A549 (cell line): Measurements from ENCODE around the gene PSMD5.

Experiments
- CBX8 ChIP-seq: fragments of 200-600 bp; sonication (generic); IDR thresholded peaks from 2 replicates; pipeline ENCODE4 v1.6.1; 2016
- EP300 ChIP-seq, 2 experiments: fragments of >200 bp; sonication (Bioruptor Twin); formaldehyde crosslinking; IDR thresholded peaks; 2 replicates in 1 of 2; 3 replicates in 1 of 2; pipeline ENCODE4 v1.6.1; 2016 to 2017
- JUN ChIP-seq, 2 experiments: fragments of >200 bp; sonication (Bioruptor Twin); formaldehyde crosslinking; IDR thresholded peaks; 2 replicates in 1 of 2; 3 replicates in 1 of 2; pipeline ENCODE4 v1.6.1; 2016 to 2017
- MAFK ChIP-seq: fragments of 450-650 bp; IDR thresholded peaks from 2 replicates; pipeline ENCODE4 v1.6.1; 2014; ENCODE audit not compliant: partially characterized antibody
- NFE2L2 ChIP-seq: fragments of 150-350 bp; conservative IDR thresholded peaks from 2 replicates; pipeline ENCODE4 v1.6.1; 2014; ENCODE audit warnings: low read length
- NR3C1 ChIP-seq: fragments of >200 bp; sonication (Bioruptor Twin); formaldehyde crosslinking; IDR thresholded peaks from 3 replicates; pipeline ENCODE4 v1.6.1; 2017
- RCOR1 ChIP-seq: fragments of 150-350 bp; IDR thresholded peaks from 2 replicates; pipeline ENCODE4 v1.6.1; 2014; ENCODE audit warnings: antibody characterized with exemption, low read length, low read depth
- SREBF2 ChIP-seq: fragments of 450-650 bp; IDR thresholded peaks from 2 replicates; pipeline ENCODE4 v1.6.1; 2014; ENCODE audit warnings: mild to moderate bottlenecking, moderate library complexity
- TF ChIP-seq, protein P1 (sequence below): fragments of >200 bp; sonication (Bioruptor Twin); formaldehyde crosslinking; IDR thresholded peaks from 3 replicates; pipeline ENCODE4 v1.5.1; 2016
- TF ChIP-seq, protein P2 (sequence below): fragments of >200 bp; sonication (Bioruptor Twin); formaldehyde crosslinking; IDR thresholded peaks from 3 replicates; pipeline ENCODE4 v1.6.1; 2016

GRCh38 chr9:120857902-120858301 is 15.2 kb upstream of the PSMD5 start:
- TF ChIP-seq, protein P1, sequence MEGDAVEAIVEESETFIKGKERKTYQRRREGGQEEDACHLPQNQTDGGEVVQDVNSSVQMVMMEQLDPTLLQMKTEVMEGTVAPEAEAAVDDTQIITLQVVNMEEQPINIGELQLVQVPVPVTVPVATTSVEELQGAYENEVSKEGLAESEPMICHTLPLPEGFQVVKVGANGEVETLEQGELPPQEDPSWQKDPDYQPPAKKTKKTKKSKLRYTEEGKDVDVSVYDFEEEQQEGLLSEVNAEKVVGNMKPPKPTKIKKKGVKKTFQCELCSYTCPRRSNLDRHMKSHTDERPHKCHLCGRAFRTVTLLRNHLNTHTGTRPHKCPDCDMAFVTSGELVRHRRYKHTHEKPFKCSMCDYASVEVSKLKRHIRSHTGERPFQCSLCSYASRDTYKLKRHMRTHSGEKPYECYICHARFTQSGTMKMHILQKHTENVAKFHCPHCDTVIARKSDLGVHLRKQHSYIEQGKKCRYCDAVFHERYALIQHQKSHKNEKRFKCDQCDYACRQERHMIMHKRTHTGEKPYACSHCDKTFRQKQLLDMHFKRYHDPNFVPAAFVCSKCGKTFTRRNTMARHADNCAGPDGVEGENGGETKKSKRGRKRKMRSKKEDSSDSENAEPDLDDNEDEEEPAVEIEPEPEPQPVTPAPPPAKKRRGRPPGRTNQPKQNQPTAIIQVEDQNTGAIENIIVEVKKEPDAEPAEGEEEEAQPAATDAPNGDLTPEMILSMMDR: no peak
- TF ChIP-seq SREBF2: no peak
- TF ChIP-seq JUN (IDR thresholded peaks at IDR 0.05): no peak
- TF ChIP-seq, protein P2, sequence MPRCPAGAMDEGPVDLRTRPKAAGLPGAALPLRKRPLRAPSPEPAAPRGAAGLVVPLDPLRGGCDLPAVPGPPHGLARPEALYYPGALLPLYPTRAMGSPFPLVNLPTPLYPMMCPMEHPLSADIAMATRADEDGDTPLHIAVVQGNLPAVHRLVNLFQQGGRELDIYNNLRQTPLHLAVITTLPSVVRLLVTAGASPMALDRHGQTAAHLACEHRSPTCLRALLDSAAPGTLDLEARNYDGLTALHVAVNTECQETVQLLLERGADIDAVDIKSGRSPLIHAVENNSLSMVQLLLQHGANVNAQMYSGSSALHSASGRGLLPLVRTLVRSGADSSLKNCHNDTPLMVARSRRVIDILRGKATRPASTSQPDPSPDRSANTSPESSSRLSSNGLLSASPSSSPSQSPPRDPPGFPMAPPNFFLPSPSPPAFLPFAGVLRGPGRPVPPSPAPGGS: no peak
- TF ChIP-seq NFE2L2: no peak
- no peak for TF ChIP-seq EP300 (IDR thresholded peaks at IDR 0.05)
- no peak for TF ChIP-seq MAFK
- TF ChIP-seq CBX8: no peak
- no peak for TF ChIP-seq NR3C1
- TF ChIP-seq RCOR1: no peak
